Measurements from ENCODE around the gene DPYSL5.

DPYSL5 gene

DNA sequence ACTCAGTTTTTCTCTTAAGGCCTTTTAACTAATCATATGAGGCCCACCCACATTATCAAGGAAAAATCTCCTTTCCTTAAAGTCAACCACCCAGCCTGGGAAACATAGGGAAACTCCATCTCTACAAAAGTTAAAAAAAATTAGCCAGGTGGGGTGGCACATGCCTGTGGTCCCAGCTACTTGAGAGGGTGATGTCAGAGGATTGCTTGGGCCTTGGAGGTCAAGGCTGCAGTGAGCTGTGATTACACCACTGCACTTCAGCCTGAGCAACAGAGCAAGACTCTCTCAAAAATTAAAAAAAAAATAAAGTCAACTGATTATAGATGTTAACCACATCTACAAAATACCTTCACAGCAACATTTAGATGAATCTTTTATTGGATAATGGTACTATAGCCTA is 5.8 kb downstream of the DPYSL5 start:
- Mint-ChIP-seq H3K27ac (no peak overlapping the region), H3K4me3 (no peak overlapping the region), H3K4me1 (peaks cover 10% of the 10 kb centered on the region), H3K9me3 (no peaks in the 10 kb centered on the region), H3K27me3 (peaks cover 53% of the 10 kb centered on the region), H3K36me3 (no peaks in the 10 kb centered on the region)
- ATAC-seq, result no peak

DNA sequence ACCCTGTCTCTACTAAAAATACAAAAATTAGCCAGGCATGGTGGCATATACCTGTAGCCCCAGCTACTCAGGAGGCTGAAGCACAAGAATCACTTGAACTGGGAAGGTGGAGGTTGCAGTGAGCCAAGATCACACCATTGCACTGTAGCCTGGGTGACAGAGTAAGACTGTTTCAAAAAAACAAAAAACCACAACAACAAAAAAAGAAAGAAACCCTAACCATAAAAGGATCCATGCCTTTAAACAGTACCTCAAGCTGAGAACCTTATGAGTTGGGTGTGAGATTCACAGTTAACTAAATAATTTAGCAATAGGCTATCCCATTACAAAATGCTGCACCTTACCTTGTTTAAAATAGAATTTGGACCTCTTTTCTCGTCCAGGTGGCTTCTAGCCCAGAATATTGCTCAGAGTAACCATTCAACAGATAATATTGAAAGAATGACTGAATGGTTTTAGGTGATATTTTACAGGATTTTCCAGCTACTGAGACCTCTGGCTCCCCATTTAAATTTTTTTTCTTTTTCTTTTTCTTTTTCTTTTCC is 6.4 kb downstream of the DPYSL5 start:
- peaks cover 5% of the 10 kb centered on the region for H3K4me1 Mint-ChIP-seq
- no peaks in the 10 kb centered on the region for H3K36me3 Mint-ChIP-seq
- peaks cover 47% of the 10 kb centered on the region for H3K27me3 Mint-ChIP-seq
- ATAC-seq, result no peak
- H3K4me3 Mint-ChIP-seq, result no peak overlapping the region
- H3K9me3 Mint-ChIP-seq, result no peaks in the 10 kb centered on the region
- no peak overlapping the region for H3K27ac Mint-ChIP-seq

DNA sequence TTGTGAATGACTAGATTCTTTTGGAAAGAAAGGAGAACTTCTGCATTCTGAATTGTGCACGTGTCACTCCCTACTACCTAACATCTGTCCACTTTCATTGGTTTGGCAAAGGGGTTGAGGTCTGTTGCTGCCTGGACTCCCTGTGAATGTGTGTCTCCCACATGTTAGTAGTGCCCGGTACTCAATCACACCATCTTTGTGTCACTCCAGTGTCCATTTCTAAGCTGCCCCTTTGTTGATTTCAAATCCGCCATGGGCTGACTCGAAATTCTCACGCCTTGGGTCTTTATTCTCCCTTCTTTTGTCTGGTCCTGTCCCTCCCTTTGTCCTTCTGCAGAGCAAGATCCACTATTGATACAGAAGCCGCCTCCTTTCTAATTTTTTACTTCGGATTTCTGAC is 7.5 kb downstream of the DPYSL5 start:
- Mint-ChIP-seq H3K9me3 (no peaks in the 10 kb centered on the region), H3K4me3 (no peak overlapping the region), H3K27ac (no peak overlapping the region), H3K27me3 (peaks cover 37% of the 10 kb centered on the region), H3K4me1 (no peaks in the 10 kb centered on the region), H3K36me3 (no peaks in the 10 kb centered on the region)
- no peak for ATAC-seq

- H3K27me3 Mint-ChIP-seq, result peaks cover 25% of the 10 kb centered on the region
- no peak overlapping the region for H3K4me3 Mint-ChIP-seq
- H3K9me3 Mint-ChIP-seq, result no peaks in the 10 kb centered on the region
- H3K27ac Mint-ChIP-seq, result no peak overlapping the region
- H3K4me1 Mint-ChIP-seq, result no peaks in the 10 kb centered on the region
- ATAC-seq, result no peak
- H3K36me3 Mint-ChIP-seq, result no peaks in the 10 kb centered on the region
Observed at GRCh38 chr2:26859622-26860021, 11.7 kb downstream of the DPYSL5 start.

DNA sequence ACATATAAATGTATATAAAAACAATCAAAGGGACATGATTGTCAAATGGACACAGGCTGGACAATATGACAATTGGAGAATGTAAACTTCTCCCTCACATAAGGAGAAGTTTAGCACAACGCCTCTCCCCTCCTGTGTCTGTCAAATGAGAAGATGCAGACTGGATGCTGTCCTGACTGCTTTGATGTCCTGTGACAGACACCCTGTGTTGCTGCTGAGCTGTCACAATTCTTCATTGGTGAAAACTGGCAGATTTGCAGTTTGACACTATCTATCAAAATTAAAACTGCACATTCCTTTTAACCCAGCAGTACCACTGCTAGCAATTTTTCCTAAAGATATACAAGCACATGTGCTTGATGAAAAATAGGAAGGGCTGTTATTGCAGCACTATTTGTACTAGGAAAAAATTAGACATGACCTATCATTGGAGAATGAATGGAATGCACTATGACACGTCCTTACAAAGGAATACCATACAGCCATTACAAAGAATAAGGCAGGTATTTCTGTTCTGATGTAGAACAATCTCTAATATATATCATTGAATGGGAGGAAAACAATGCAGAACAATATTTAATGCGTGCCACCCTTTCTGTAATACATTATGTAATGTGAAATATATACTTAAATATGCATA is 12.4 kb downstream of the DPYSL5 start:
- Mint-ChIP-seq H3K9me3 (no peaks in the 10 kb centered on the region), H3K4me3 (no peak overlapping the region), H3K27me3 (peaks cover 24% of the 10 kb centered on the region), H3K36me3 (no peaks in the 10 kb centered on the region), H3K4me1 (no peaks in the 10 kb centered on the region), H3K27ac (no peak overlapping the region)
- no peak for ATAC-seq

GRCh38 chr2:26861610-26862224 is 13.8 kb downstream of the DPYSL5 start:
- H3K4me3 Mint-ChIP-seq, result no peak overlapping the region
- no peak overlapping the region for H3K27ac Mint-ChIP-seq
- H3K27me3 Mint-ChIP-seq, result peaks cover 16% of the 10 kb centered on the region
- no peaks in the 10 kb centered on the region for H3K9me3 Mint-ChIP-seq
- ATAC-seq, result no peak
- no peaks in the 10 kb centered on the region for H3K4me1 Mint-ChIP-seq
- no peaks in the 10 kb centered on the region for H3K36me3 Mint-ChIP-seq

DNA sequence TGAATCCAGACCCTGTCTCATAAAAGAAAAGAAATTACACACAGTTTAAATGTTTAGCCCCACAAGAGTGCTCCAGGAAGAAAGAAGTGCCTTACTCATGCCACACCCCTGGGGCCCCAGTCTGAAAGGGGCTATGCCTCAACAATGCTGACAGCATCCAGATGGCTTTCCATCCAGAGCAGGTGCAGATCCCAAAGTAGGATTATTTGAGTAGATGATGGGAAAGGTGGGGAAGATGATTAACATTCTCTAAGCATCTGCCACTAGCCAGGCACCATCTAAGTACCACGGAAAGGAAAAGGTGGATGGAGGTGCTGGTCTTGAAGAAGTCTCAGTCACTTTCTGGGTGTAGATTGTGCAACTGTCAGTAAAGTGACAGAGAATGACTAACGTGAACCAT is 16.3 kb downstream of the DPYSL5 start:
- H3K9me3 Mint-ChIP-seq, result no peaks in the 10 kb centered on the region
- no peaks in the 10 kb centered on the region for H3K36me3 Mint-ChIP-seq
- H3K27ac Mint-ChIP-seq, result no peak overlapping the region
- H3K4me1 Mint-ChIP-seq, result no peaks in the 10 kb centered on the region
- H3K4me3 Mint-ChIP-seq, result no peak overlapping the region
- ATAC-seq, result no peak
- H3K27me3 Mint-ChIP-seq, result peaks cover 29% of the 10 kb centered on the region

- Mint-ChIP-seq H3K4me1 (no peaks in the 10 kb centered on the region), H3K36me3 (no peaks in the 10 kb centered on the region), H3K27ac (no peak overlapping the region), H3K9me3 (no peaks in the 10 kb centered on the region), H3K4me3 (no peak overlapping the region), H3K27me3 (peaks cover 33% of the 10 kb centered on the region)
- no peak for ATAC-seq
Observed at GRCh38 chr2:26864646-26865045, 16.7 kb downstream of the DPYSL5 start.

DNA sequence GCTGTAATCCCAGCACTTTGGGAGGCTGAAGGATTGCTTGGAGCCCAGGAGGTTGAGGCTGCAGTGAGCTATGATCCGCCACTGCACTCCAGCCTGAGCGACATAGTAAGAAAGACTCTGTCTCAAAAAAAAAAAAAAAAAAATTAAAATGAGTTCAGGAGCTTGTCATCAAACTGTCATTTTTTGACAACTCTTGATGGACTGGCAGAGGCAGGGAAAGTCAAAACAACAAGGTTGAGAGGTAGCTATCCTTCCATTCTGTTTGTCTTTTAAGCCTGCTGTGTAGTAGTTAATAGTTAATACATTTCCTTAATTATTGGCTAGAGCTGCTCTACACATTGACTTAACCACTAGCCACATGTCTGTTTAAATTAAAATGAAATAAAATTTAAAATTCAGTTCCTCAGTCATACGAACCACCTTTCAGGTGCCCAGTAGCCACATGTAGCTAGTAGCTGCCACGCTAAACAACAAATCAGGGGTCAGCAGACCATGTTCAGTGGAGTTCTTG is 22.7 kb downstream of the DPYSL5 start:
- ATAC-seq, result no peak

DNA sequence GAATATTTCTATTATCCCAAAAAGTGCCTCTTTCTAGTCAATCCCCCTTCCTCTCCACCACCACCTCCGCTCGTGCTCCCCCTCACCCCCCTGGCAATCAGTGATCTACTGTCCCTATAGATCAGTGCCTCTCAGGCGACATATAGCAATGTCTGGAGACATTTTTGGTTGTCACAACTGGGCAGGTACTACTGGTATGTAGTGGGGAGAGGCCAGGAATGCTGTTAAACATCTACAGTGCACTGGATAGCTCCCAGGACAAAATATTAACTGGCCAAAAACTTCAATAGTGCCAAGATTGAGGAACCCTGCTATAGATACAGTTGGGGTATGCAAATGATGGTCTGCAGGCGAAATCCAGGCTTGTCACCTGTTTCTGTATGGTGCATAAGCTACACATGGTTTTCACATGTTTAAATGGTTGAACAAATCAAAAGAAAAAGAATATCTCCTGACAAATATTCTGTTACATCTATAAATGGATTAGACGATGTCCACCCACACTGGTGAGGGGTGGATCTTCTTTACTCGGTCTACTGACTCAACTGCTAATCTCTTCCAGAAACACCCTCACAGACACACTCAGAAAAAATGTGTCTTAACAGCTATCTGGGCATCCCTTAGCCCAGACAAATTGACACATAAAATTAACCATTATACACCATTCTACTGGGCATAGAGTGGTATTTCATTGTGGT is 25.5 kb downstream of the DPYSL5 start:
- Mint-ChIP-seq H3K27me3 (peaks cover 32% of the 10 kb centered on the region), H3K4me1 (no peaks in the 10 kb centered on the region), H3K4me3 (no peak overlapping the region), H3K36me3 (no peaks in the 10 kb centered on the region), H3K27ac (no peak overlapping the region), H3K9me3 (no peaks in the 10 kb centered on the region)
- ATAC-seq, result no peak

More for the DNA sequence above, 22.7 kb downstream of the DPYSL5 start:
- Mint-ChIP-seq H3K36me3 (no peaks in the 10 kb centered on the region), H3K4me1 (no peaks in the 10 kb centered on the region), H3K27ac (no peak overlapping the region), H3K27me3 (peaks cover 35% of the 10 kb centered on the region), H3K9me3 (no peaks in the 10 kb centered on the region), H3K4me3 (no peak overlapping the region)

DNA sequence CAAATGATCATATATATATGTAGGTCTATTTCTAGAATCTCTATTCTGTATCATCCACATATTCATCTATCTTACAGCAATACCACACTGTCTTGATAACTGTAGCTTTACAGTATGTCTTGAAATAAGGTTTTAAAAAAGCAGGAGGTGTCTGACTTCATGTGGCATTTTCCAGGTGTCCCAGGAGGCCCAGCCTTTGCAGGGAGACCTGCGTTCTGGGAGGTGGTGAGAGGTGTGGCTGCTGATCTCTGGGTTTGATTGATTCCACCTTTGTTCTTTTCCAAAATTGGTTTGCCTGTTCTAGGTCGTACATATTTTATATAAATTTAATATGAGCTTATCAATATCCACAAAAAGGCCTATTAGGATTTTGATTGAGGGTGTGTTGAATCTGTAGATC is 26.6 kb downstream of the DPYSL5 start:
- Mint-ChIP-seq H3K4me1 (no peaks in the 10 kb centered on the region), H3K27ac (no peak overlapping the region), H3K9me3 (no peaks in the 10 kb centered on the region), H3K4me3 (no peak overlapping the region), H3K36me3 (no peaks in the 10 kb centered on the region), H3K27me3 (peaks cover 28% of the 10 kb centered on the region)
- no peak for ATAC-seq

- no peaks in the 10 kb centered on the region for H3K4me1 Mint-ChIP-seq
- no peak overlapping the region for H3K27ac Mint-ChIP-seq
- no peaks in the 10 kb centered on the region for H3K36me3 Mint-ChIP-seq
- no peaks in the 10 kb centered on the region for H3K9me3 Mint-ChIP-seq
- H3K27me3 Mint-ChIP-seq, result peaks cover 27% of the 10 kb centered on the region
- H3K4me3 Mint-ChIP-seq, result no peak overlapping the region
- ATAC-seq, result no peak
Observed at GRCh38 chr2:26875065-26875634, 27.2 kb downstream of the DPYSL5 start.

DNA sequence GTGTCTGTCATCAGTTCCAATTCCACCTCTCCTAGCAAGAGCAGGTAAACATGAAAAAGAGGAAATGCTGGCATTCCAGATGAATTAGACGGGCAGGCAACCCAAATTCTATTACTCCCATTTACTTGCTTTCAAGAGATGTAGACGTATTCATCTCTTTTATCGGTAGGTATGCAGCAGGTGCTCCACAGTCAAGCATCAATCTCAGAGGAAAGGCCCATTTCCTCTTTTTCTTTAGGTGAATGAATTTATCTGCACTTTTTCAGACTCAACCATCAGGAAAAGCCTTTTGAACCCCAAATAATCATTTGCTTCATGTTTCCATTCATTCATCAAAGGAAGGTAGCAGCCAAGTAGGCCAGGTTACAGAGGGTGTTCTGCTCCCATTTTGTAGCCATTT is 27.9 kb downstream of the DPYSL5 start:
- ATAC-seq, result no peak
- Mint-ChIP-seq H3K9me3 (no peaks in the 10 kb centered on the region), H3K27me3 (peaks cover 30% of the 10 kb centered on the region), H3K4me3 (no peak overlapping the region), H3K36me3 (no peaks in the 10 kb centered on the region), H3K27ac (no peak overlapping the region), H3K4me1 (no peaks in the 10 kb centered on the region)

DNA sequence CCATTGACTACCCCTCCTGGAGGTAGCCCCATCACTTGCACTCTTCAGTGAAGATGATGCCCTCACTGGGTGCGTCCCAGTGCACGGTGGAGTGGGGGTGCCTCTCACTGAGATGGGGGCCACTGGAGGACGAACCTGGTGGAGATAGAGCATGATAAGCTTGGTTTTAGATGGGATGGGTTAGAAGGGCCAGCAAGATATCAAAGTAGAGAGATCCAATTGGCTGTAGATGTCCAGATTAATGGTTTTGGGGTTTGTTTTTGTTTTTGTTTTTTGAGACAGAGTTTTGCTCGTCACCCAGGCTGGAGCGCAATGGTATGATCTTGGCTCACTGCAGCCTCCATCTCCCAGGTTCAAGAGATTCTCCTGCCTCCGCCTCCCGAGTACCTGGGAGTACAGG is 28.3 kb downstream of the DPYSL5 start:
- peaks cover 34% of the 10 kb centered on the region for H3K27me3 Mint-ChIP-seq
- no peak for ATAC-seq
- no peak overlapping the region for H3K4me3 Mint-ChIP-seq
- no peak overlapping the region for H3K27ac Mint-ChIP-seq
- H3K4me1 Mint-ChIP-seq, result no peaks in the 10 kb centered on the region
- no peaks in the 10 kb centered on the region for H3K9me3 Mint-ChIP-seq
- no peaks in the 10 kb centered on the region for H3K36me3 Mint-ChIP-seq

- Mint-ChIP-seq H3K4me1 (no peaks in the 10 kb centered on the region), H3K9me3 (no peaks in the 10 kb centered on the region), H3K27me3 (peaks cover 32% of the 10 kb centered on the region), H3K36me3 (no peaks in the 10 kb centered on the region), H3K27ac (no peak overlapping the region), H3K4me3 (no peak overlapping the region)
- no peak for ATAC-seq
Observed at GRCh38 chr2:26877276-26877675, 29.3 kb downstream of the DPYSL5 start.

All from stimulated activated memory B cell treated with anti-CD40 and anti-IgM and Interleukin-4, amounts not matched to agents 10 μg/mL and 1 μg/mL and 100 μg/mL, for 72 hours (primary cell).